Activated gamma-delta T cell (primary cell): Measurements from ENCODE around the gene FES.

Experiments used
- DNase-seq: peaks from one replicate; lab custom pipeline; 2025; lab: John Stamatoyannopoulos, UW

FES gene

DNA sequence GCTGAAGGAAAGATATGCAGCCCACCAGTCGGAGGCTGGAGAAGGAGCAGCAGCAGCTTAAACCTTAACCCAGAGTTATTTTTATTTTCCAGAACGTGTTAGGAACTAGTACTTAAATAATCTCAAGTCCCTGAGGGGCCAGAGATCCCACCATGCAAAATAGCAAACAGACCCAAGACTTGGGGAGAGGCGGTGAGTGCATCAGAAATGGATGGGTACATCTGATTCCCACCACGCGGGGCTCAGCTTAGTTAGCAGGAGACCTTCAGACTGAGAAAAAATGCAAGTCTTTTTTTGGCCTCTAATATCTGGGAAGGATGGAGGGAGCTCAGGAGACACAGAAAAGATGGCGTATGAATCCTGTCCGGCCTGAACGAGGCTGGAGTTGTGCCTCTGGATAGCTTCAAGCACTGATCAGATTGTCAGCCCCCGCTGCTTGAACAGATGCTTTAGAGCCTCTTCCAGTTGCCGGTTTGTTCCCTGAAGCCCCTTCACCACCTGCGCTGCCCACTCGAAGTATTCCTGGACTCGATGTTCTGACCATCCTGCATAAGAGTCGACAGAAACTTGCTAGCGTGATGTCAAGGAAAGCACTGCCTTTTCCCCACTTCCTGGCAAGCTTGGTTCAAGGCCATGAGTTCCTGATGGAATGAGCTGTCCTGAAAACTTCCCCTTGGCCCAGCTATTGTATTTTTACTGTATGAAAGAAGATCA, 46.7 kb downstream of the FES start:
- no peak for DNase-seq

DNA sequence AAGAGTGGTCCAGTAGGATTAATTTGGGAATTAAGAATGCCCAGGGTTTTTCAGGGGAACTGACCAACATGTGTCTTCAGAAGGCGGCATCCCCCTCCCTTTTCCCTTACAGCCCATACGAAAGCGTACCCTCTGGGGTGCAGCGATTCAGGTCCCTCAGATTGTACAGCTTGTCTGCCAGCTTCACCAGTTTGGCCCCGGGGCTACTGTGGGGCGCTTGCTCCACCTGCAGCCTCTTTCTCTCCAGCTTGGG, 47.2 kb downstream of the FES start:
- no peak for DNase-seq

DNA sequence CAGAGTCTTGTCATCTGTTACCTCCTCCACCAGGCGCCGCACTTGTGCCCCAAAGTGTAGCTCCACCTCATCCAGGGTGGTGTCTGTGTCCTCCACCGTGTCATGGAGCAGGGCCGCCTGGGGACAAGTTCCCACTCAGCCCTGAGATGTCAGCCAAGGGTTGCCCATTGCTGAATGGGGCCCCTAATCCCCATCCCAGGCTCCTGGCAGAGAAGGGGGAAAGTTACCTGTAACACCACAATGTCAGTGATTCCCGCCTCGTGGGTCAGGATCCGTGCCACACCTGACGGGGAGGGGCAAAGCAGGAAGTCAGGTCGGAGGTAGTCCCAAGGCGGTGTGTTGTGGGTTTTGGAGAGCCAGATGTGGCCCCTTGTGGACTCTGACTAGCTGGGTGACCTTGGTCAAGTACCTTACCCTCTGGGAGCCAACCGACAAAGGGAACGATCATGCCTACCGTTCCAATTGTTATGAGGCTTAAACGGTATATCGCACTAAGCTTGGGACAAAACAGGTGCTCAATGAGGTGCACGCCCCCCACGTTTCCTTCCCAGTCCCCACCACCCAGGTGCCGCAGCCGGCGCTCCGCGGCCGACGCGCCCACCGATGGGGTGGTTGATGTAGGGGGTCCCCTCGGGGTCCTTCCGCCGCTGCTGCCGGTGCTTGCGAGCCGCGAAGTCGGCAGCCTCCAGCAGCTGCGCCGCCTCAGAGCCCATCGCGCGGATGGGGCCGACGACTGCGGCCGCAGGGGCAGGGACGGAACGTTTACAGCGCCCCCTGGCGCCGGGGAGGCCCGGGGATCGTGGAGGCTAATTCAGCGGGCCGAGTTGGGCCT, 47.7 kb downstream of the FES start, which contains the start of gene HDDC3:
HDDC3 (minus strand) TSS at position 722 of the 832 bp plus-strand sequence; CDS start at position 713, 9 bp downstream.
- DNase-seq = peak; percentile 77

DNA sequence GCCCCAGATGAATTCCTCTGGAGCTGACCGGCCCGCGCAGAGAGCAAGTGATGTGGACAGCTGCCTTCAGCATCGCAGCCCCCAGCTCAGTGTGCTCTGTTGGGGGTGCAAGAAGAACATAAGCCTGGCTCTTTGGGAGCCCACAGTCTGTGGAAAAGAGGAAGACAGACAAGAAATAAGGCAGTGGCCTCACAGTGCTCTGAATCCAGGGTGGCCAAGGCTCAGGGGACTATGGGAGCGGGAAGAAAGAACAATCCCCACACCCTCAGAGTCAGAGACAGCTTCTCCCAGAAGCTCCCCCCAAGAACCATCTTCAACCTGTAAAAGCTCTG, 48.3 kb downstream of the FES start:
- no peak for DNase-seq

GRCh38 chr15:90933301-90933700, 49.0 kb downstream of the FES start:
- DNase-seq = no peak

DNA sequence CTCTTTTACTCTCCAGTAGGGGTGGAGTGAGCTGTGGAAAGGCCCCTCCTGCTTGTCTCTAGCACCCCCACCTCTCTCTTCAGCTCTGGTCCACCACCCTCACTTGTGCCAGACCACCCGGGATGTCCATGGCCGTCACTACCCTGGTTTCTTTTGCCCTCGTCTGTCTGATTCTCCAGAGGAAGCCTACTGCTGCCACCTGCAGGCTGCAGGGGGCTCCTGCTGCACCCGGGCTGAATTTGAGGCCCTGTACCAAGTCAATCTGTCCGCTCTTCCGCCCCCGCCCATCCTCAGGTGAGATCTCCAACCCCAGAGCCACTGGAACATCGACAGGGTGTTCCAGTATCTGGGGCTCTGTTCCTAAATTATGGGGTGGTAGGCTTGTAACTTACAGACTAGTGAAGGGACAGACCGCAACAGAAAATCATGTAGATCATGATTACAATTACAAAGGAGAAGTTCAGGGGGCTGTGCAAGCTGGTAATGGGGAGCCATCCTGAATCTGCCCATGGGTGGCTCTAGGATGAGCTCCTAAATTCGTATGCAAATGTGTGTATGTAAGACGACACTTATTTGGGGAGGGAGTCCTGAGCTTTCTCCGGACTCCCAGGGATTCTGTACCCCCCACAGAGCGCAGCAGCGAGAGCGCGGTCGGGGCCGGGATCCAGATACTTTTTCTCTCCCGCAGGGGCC, 50.1 kb downstream of the FES start:
- DNase-seq = peak; percentile 48

DNA sequence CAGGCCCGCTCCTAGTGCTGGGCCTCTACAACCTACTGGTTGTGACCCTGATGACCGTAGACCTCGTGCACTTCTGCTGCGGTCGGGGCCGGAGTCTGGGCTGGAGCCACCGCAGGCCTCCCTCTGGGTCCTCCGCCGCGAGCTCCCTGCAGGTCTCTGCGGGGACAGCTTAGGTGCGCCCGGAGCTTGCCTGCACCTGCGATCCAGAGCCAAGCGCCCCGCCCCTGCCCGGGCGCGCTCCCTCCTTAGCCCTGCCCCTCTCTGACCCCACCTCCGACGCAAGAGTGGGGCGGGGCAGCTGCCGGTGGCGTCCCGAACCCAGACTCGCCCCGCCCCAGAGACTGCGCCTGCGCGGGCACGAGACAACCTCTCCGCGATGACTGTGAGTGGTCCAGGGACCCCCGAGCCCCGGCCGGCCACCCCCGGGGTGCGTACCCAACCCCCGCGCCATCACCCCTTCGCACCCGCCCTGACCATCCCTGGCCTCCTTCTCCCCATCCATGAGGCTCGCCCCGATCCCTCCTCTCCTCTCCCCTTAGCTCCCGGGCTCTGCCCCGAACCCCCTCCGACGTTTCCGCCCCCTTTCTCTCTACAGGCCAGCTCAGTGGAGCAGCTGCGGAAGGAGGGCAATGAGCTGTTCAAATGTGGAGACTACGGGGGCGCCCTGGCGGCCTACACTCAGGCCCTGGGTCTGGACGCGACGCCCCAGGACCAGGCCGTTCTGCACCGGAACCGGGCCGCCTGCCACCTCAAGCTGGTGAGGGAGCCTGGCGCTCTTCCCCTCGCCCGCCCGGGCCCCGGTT, 50.8 kb downstream of the FES start, which contains the start of gene UNC45A:
UNC45A (plus strand) TSS at position 337 of the 803 bp plus-strand sequence; CDS start at position 377, 40 bp downstream.
- DNase-seq = peak; percentile 88

- DNase-seq = no peak
These were observed 52.5 kb downstream of the FES start for GRCh38 chr15:90936823-90937222.

DNA sequence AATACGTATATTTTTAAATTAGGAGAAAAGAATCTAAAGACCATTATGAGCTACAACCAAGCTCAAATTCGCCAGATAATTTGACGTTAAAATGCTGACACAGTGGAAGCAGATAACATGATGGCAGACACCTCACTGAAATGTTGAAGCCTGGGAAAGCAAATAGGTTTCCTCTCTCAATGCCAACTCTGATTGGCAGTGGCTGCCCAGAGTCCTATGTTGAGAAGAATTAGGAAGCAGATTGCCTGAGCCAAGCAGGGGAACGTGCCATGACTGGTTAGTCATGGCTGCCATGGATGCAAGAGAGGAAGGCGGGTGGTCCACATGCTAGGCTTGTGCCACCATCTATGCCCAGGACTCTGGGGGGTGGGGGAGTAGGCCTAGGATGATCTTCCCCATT, 54.0 kb downstream of the FES start:
- DNase-seq = no peak

- no peak for DNase-seq
These were observed 55.5 kb downstream of the FES start for GRCh38 chr15:90939756-90940155.

GRCh38 chr15:90941038-90941437, 56.7 kb downstream of the FES start:
- DNase-seq = no peak

- no peak for DNase-seq
These were observed 58.2 kb downstream of the FES start for GRCh38 chr15:90942354-90943120.

DNA sequence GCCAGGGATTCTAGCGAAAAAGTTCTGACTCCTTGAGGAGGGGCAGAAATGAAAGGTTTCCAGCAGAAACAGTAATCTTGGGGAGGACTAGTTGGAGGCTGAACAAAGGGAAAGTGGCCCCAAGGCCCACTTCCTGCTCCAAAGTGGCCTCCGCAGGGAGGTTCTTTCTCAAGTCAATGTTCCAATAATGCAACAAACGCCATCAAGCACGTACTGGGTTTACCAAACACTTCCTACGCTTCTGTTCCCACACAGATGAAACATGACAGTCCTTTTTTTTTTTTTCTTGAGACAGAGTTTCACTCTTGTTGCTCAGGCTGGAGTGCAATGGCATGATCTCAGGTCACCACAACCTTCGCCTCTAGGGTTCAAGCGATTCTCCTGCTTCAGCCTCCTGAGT, 60.8 kb downstream of the FES start:
- DNase-seq = no peak
